Astrocyte (in vitro differentiated cells and primary cell): Measurements from ENCODE around the gene CYTH3. TPM values are rescaled to one million over a fixed set of nuclear protein-coding genes. Genes with fewer than 3 reads are reported as not detected.

Experiments
- DNase-seq: peaks from one replicate; pipeline ENCODE4 v3.0.0-alpha.2; 2010; ENCODE audit warnings: low read depth
- FAIRE-seq: peaks from 2 replicates; lab custom pipeline; 2011; peaks lifted over from hg19 to GRCh38; lab: Jason Lieb, UNC
- H2AFZ ChIP-seq: 2 replicates; pipeline ENCODE4 v1.6.0; 2012; ENCODE audit warnings: low read depth, low read length, inconsistent platforms
- H3K27ac ChIP-seq: 2 replicates; pipeline ENCODE4 v1.5.1; 2011; ENCODE audit warnings: low read depth, low read length, inconsistent platforms
- H3K27me3 ChIP-seq: 2 replicates; pipeline ENCODE4 v1.6.0; 2011; ENCODE audit warnings: low read length, inconsistent platforms; ENCODE audit not compliant: insufficient read depth
- H3K36me3 ChIP-seq: 2 replicates; pipeline ENCODE4 v1.5.1; 2011; ENCODE audit warnings: low read length, inconsistent platforms; ENCODE audit not compliant: insufficient read depth
- H3K4me1 ChIP-seq: 2 replicates; pipeline ENCODE4 v1.5.1; 2011; ENCODE audit warnings: low read length, inconsistent platforms; ENCODE audit not compliant: insufficient read depth
- H3K4me2 ChIP-seq: 2 replicates; pipeline ENCODE4 v1.6.0; 2012; ENCODE audit warnings: low read length, inconsistent platforms
- H3K4me3 ChIP-seq: 2 replicates; pipeline ENCODE4 v1.5.1; 2011; ENCODE audit warnings: low read depth, mild to moderate bottlenecking, low read length, inconsistent platforms; ENCODE audit not compliant: insufficient read depth
- H3K79me2 ChIP-seq: 2 replicates; pipeline ENCODE4 v1.6.0; 2012; ENCODE audit warnings: mild to moderate bottlenecking, low read length, inconsistent platforms; ENCODE audit not compliant: insufficient read depth
- H3K9ac ChIP-seq: 2 replicates; pipeline ENCODE4 v1.6.0; 2012; ENCODE audit warnings: mild to moderate bottlenecking, low read length, inconsistent platforms
- H3K9me3 ChIP-seq: 2 replicates; pipeline ENCODE4 v1.5.1; 2012; ENCODE audit warnings: low read depth, mild to moderate bottlenecking, low read length, inconsistent platforms; ENCODE audit not compliant: insufficient read depth
- H4K20me1 ChIP-seq: 2 replicates; pipeline ENCODE4 v1.6.0; 2012; ENCODE audit warnings: low read length, inconsistent platforms; ENCODE audit not compliant: insufficient read depth
- H3K27ac Mint-ChIP-seq: one replicate; pipeline ENCODE4 v1.8.0; 2021; ENCODE audit warnings: mild to moderate bottlenecking, mixed read lengths; ENCODE audit not compliant: unreplicated experiment
- H3K27me3 Mint-ChIP-seq: one replicate; pipeline ENCODE4 v1.8.0; 2021; ENCODE audit warnings: low read depth, mixed read lengths; ENCODE audit not compliant: unreplicated experiment
- H3K36me3 Mint-ChIP-seq: one replicate; pipeline ENCODE4 v1.8.0; 2021; ENCODE audit warnings: low read depth, mixed read lengths; ENCODE audit not compliant: unreplicated experiment
- H3K4me1 Mint-ChIP-seq: one replicate; pipeline ENCODE4 v1.8.0; 2021; ENCODE audit warnings: low read depth, mixed read lengths; ENCODE audit not compliant: unreplicated experiment
- H3K4me3 Mint-ChIP-seq: one replicate; pipeline ENCODE4 v1.8.0; 2021; ENCODE audit warnings: mild to moderate bottlenecking, moderate library complexity, mixed read lengths; ENCODE audit not compliant: unreplicated experiment
- H3K9me3 Mint-ChIP-seq: one replicate; pipeline ENCODE4 v1.8.0; 2021; ENCODE audit warnings: mild to moderate bottlenecking, mixed read lengths; ENCODE audit not compliant: unreplicated experiment
- EZH2 ChIP-seq: IDR thresholded peaks from 2 replicates; pipeline ENCODE4 v1.6.1; 2012; ENCODE audit warnings: mild to moderate bottlenecking, low read length, inconsistent platforms; ENCODE audit not compliant: insufficient read depth
- total RNA-seq: library from RNA; stranded (reverse); gene quantifications from 2 replicates; pipeline ENCODE4 v1.2.1, GENCODE V29; 2021
- TF ChIP-seq, protein P1 (sequence below): IDR thresholded peaks from 2 replicates; pipeline ENCODE4 v1.5.1; 2011; ENCODE audit warnings: low read depth, mild to moderate bottlenecking, inconsistent platforms, low read length, moderate library complexity; ENCODE audit not compliant: insufficient read depth

Gene CYTH3
- total RNA-seq, 1 donor from 2014 or later, result 29.3 TPM

DNA sequence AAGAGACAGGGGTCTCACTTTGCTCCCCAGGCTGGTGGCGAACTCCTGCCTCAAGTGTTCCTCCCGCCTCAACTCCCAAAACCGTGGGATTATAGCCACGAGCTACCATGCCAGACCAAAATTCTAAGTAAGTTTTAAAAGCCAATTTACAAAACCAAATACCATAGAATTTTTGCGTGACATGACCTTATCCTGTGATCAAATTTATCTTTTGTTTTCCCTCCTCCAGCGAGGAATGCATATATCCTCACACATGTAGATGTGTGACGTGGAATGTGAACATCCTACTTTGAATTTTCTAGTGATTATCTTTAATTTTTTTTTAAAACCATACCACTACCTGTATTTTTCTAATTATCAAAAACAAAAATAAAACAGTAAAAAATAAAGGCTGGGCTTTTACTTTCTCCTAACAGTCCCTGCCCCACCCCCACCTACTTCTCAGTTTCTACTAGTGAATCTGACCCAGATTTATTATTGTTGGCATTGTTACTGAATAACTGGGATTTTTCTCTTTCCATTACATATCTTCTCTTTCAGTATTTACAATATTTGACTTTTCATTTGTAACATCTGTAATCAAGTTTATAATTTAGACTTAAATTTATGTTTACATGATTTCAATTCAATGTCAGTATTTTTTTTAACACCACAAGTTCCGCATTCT lies 26.0 kb downstream of the CYTH3 start:
- H3K9me3 Mint-ChIP-seq, result no peaks in the 10 kb centered on the region
- Histone ChIP-seq H4K20me1 (no peaks in the 10 kb centered on the region), H3K4me3 (no peak overlapping the region), H3K27ac (peak overlapping the region; percentile 29), H3K36me3 (no peaks in the 10 kb centered on the region), H2AFZ (no peak overlapping the region), H3K27me3 (no peaks in the 10 kb centered on the region), H3K9me3 (no peaks in the 10 kb centered on the region), H3K9ac (peak overlapping the region; percentile 11), H3K4me1 (peaks cover 41% of the 10 kb centered on the region), H3K79me2 (peaks cover 74% of the 10 kb centered on the region), H3K4me2 (peak overlapping the region; percentile 42)
- peaks cover 28% of the 10 kb centered on the region for H3K4me1 Mint-ChIP-seq
- DNase-seq (no peak), FAIRE-seq (no peak)
- no peak overlapping the region for H3K4me3 Mint-ChIP-seq
- no peak overlapping the region for H3K27ac Mint-ChIP-seq
- H3K36me3 Mint-ChIP-seq, result peaks cover 6% of the 10 kb centered on the region
- TF ChIP-seq EZH2, result no peak
- TF ChIP-seq, protein P1, sequence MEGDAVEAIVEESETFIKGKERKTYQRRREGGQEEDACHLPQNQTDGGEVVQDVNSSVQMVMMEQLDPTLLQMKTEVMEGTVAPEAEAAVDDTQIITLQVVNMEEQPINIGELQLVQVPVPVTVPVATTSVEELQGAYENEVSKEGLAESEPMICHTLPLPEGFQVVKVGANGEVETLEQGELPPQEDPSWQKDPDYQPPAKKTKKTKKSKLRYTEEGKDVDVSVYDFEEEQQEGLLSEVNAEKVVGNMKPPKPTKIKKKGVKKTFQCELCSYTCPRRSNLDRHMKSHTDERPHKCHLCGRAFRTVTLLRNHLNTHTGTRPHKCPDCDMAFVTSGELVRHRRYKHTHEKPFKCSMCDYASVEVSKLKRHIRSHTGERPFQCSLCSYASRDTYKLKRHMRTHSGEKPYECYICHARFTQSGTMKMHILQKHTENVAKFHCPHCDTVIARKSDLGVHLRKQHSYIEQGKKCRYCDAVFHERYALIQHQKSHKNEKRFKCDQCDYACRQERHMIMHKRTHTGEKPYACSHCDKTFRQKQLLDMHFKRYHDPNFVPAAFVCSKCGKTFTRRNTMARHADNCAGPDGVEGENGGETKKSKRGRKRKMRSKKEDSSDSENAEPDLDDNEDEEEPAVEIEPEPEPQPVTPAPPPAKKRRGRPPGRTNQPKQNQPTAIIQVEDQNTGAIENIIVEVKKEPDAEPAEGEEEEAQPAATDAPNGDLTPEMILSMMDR, result no peak
- no peaks in the 10 kb centered on the region for H3K27me3 Mint-ChIP-seq

DNA sequence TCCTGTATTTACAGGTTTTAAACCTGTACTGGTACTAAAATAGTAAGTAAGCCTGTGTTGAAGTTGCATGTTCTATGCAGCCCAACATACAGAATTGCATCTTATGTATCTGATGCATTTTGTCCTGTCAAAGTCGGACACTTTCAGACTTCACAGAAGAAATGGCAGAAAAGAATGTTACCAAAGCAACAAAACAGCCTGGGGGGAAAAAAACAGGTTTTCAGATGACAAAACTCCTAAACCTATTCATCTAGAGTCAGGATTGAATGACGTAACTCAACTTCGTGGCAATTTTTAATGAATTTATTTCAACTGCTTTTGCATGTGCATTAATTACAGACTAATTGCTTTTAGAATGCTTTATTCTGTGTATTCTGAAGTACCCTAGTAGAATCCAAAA lies 28.4 kb downstream of the CYTH3 start:
- H3K4me1 Mint-ChIP-seq, result peaks cover 17% of the 10 kb centered on the region
- no peaks in the 10 kb centered on the region for H3K36me3 Mint-ChIP-seq
- no peak overlapping the region for H3K4me3 ChIP-seq
- H2AFZ ChIP-seq, result no peak overlapping the region
- H3K9me3 ChIP-seq, result no peaks in the 10 kb centered on the region
- H3K27ac ChIP-seq, result no peak overlapping the region
- H3K36me3 ChIP-seq, result no peaks in the 10 kb centered on the region
- H3K27me3 Mint-ChIP-seq, result no peaks in the 10 kb centered on the region
- peaks cover 70% of the 10 kb centered on the region for H3K79me2 ChIP-seq
- TF ChIP-seq, protein P1, result no peak
- no peak for TF ChIP-seq EZH2
- no peak overlapping the region for H3K27ac Mint-ChIP-seq
- FAIRE-seq, result no peak
- no peak for DNase-seq
- H3K27me3 ChIP-seq, result no peaks in the 10 kb centered on the region
- H3K4me2 ChIP-seq, result no peak overlapping the region
- peaks cover 27% of the 10 kb centered on the region for H3K4me1 ChIP-seq
- H3K9ac ChIP-seq, result no peak overlapping the region
- no peaks in the 10 kb centered on the region for H4K20me1 ChIP-seq
- H3K9me3 Mint-ChIP-seq, result no peaks in the 10 kb centered on the region
- no peak overlapping the region for H3K4me3 Mint-ChIP-seq

DNA sequence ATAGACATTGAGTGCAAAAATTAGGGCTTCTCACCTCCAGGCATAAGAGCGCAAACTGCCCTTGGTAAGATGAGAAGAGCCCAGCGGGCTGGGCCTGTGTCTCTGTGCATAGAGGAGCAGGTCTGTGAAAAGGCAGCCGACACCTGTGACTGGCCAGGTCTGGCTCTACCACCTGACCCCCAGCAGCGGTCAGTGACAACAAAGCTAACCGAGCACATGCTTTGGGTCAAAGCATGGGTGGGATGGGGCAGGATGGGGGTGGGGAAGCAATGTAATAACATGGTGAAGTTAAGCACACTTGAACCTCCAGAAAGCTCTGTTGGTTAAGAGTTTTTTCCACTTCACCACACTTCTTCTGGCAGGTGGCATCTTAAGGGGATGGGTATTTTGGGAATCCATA lies 29.3 kb downstream of the CYTH3 start:
- TF ChIP-seq EZH2, result no peak
- TF ChIP-seq, protein P1, result no peak
- no peak overlapping the region for H3K4me3 Mint-ChIP-seq
- H3K36me3 Mint-ChIP-seq, result no peaks in the 10 kb centered on the region
- no peak overlapping the region for H3K4me2 ChIP-seq
- H2AFZ ChIP-seq, result no peak overlapping the region
- peaks cover 71% of the 10 kb centered on the region for H3K79me2 ChIP-seq
- H3K27me3 Mint-ChIP-seq, result no peaks in the 10 kb centered on the region
- no peak overlapping the region for H3K9ac ChIP-seq
- H3K9me3 ChIP-seq, result no peaks in the 10 kb centered on the region
- FAIRE-seq (no peak), DNase-seq (no peak)
- no peaks in the 10 kb centered on the region for H3K36me3 ChIP-seq
- no peaks in the 10 kb centered on the region for H3K27me3 ChIP-seq
- peaks cover 18% of the 10 kb centered on the region for H3K4me1 ChIP-seq
- peaks cover 5% of the 10 kb centered on the region for H4K20me1 ChIP-seq
- no peak overlapping the region for H3K4me3 ChIP-seq
- H3K9me3 Mint-ChIP-seq, result no peaks in the 10 kb centered on the region
- H3K27ac Mint-ChIP-seq, result no peak overlapping the region
- H3K27ac ChIP-seq, result no peak overlapping the region
- peaks cover 8% of the 10 kb centered on the region for H3K4me1 Mint-ChIP-seq
